Right lung (tissue), 5 donors: ENCODE measurements around the gene PMFBP1. TPM values are rescaled to one million over a fixed set of nuclear protein-coding genes. Genes with fewer than 3 reads are reported as not detected.
"Not testable (repeated sequence)": the region's sequence is repeated elsewhere in the genome, so short reads cannot be mapped to it uniquely, and the experiment has no call there.

ENCODE experiments used
- DNase-seq, 2 donors: peaks; one replicate each; pipeline ENCODE4 v3.0.0-alpha.2; 2013
- polyA plus RNA-seq, 5 donors: library from polyadenylated mRNA; unstranded; fragments of 120-200 nt; gene quantifications; one replicate each; pipeline versions ENCODE4 v1.2.1 to v1.2.3, GENCODE V29; 2013; ENCODE audit warnings: inconsistent platforms in 1 of 5, low replicate concordance in 1 of 5; ENCODE audit not compliant: insufficient read length in 5 of 5, insufficient read depth in 1 of 5

The PMFBP1 gene
- polyA plus RNA-seq, 5 donors = 2.9 to 5.8 (median 3.4) TPM

- no peak for DNase-seq
Measured at GRCh38 chr16:72107371-72107770, 64.6 kb downstream of the PMFBP1 start.

GRCh38 chr16:72105978-72106377 is 66.0 kb downstream of the PMFBP1 start:
- DNase-seq = no peak

- DNase-seq = no peak
Measured at GRCh38 chr16:72104905-72105304, 67.0 kb downstream of the PMFBP1 start.

GRCh38 chr16:72101195-72101594 is 70.8 kb downstream of the PMFBP1 start:
- DNase-seq = no peak

GRCh38 chr16:72099377-72099818 is 72.6 kb downstream of the PMFBP1 start:
- DNase-seq = peak; percentile 4 to 18

GRCh38 chr16:72098936-72099335 is 73.0 kb downstream of the PMFBP1 start:
- no peak for DNase-seq

- DNase-seq = no peak
Measured at GRCh38 chr16:72094266-72094610, 77.7 kb downstream of the PMFBP1 start.

- peak; percentile 97 to 99 for DNase-seq
Measured at GRCh38 chr16:72093448-72094265, 78.3 kb downstream of the PMFBP1 start, which contains the start of the genes DHX38 and TXNL4B. TSS of gene DHX38 (plus strand) at chr16:72093847. CDS start at chr16:72096158, 2,311 bp downstream. TSS of gene TXNL4B (minus strand) at chr16:72093620. CDS start at chr16:72090749, 2,871 bp downstream.

GRCh38 chr16:72092832-72093447 is 79.0 kb downstream of the PMFBP1 start:
- DNase-seq = peak in 1 of 2 donors; percentile 5

GRCh38 chr16:72091217-72091616 is 80.7 kb downstream of the PMFBP1 start:
- DNase-seq = no peak

- no peak for DNase-seq
Measured at GRCh38 chr16:72085002-72085401, 87.0 kb downstream of the PMFBP1 start.

GRCh38 chr16:72084445-72084844 is 87.5 kb downstream of the PMFBP1 start:
- no peak for DNase-seq

- no peak for DNase-seq
Measured at GRCh38 chr16:72083778-72084404, 88.1 kb downstream of the PMFBP1 start.

GRCh38 chr16:72076991-72077706 is 94.8 kb downstream of the PMFBP1 start:
- not testable (repeated sequence) for DNase-seq

- not testable (repeated sequence) for DNase-seq
Measured at GRCh38 chr16:72075067-72075466, 96.9 kb downstream of the PMFBP1 start.

- no peak for DNase-seq
Measured at GRCh38 chr16:72073560-72074230, 98.3 kb downstream of the PMFBP1 start.

GRCh38 chr16:72072514-72073342 is 99.2 kb downstream of the PMFBP1 start:
- DNase-seq = no peak
